ENCODE results near the gene RPS15.

RPS15 gene

DNA sequence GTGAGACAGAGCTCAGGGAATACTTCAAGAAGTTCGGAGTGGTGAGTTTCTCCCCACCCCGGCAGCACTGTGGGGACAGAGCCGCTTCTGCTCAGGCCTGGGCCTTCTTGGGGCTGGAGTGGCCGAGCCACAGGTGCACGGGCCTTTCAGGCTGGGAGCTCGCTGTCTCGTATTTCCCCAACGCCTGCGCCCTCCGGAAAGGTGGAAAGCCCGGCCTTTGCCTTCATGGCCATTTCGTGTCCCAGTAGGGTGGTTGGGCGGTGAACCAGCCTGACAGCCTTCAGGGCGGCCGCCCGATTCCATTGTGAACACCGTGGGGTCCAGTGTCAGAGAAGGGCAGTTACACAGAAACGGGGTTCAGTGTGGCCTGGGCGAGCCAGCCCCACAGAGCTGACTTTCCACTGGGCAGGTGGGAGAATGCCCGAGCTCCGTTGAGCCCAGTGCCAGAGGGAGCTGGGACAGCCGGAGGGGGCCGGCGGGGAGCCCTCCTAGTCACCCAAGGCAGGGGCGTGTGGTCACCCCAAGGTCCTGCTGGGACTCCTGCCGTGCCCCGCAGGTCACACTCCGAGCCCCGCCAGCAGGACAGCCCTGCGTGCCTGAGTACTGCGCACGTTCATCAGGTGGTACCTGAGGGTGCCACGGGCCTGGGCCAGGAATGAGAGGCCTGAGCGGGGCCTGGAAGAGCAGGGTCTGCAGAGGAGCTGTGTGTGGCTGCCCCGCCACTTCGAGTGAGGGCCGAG, 16.8 kb upstream of the RPS15 start:
- H3K4me3 ChIP-seq (ENCODE audit: low read depth, low read length, poor library complexity, severe bottlenecking), result no peak overlapping the region
- no peaks in the 10 kb centered on the region for H4K20me1 ChIP-seq (ENCODE audit: insufficient read depth, low read length)
- H3K9ac ChIP-seq (ENCODE audit: low read length), result no peak overlapping the region
- H3K9me3 ChIP-seq (ENCODE audit: low read length), result no peaks in the 10 kb centered on the region
- no peaks in the 10 kb centered on the region for H3K27me3 ChIP-seq (ENCODE audit: insufficient read depth, low read length)
- no peak overlapping the region for H3K4me2 ChIP-seq (ENCODE audit: low read length)
- no peak overlapping the region for H2AFZ ChIP-seq (ENCODE audit: low read length)
- no peak overlapping the region for H3K27ac ChIP-seq (ENCODE audit: low read depth, low read length, poor library complexity, severe bottlenecking)
- H3K79me2 ChIP-seq (ENCODE audit: insufficient read depth, low read length), result peaks cover 26% of the 10 kb centered on the region
- H3K36me3 ChIP-seq (ENCODE audit: insufficient read depth, low read length), result peaks cover 97% of the 10 kb centered on the region
- no peak for TF ChIP-seq EZH2 (IDR thresholded peaks at IDR 0.05; ENCODE audit: borderline replicate concordance, low read length)
- TF ChIP-seq, protein P1, sequence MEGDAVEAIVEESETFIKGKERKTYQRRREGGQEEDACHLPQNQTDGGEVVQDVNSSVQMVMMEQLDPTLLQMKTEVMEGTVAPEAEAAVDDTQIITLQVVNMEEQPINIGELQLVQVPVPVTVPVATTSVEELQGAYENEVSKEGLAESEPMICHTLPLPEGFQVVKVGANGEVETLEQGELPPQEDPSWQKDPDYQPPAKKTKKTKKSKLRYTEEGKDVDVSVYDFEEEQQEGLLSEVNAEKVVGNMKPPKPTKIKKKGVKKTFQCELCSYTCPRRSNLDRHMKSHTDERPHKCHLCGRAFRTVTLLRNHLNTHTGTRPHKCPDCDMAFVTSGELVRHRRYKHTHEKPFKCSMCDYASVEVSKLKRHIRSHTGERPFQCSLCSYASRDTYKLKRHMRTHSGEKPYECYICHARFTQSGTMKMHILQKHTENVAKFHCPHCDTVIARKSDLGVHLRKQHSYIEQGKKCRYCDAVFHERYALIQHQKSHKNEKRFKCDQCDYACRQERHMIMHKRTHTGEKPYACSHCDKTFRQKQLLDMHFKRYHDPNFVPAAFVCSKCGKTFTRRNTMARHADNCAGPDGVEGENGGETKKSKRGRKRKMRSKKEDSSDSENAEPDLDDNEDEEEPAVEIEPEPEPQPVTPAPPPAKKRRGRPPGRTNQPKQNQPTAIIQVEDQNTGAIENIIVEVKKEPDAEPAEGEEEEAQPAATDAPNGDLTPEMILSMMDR (IDR thresholded peaks at IDR 0.05; ENCODE audit: low read length), result no peak
- H3K9me2 ChIP-seq (ENCODE audit: low read depth, low read length), result no peaks in the 10 kb centered on the region
- H3K4me1 ChIP-seq (ENCODE audit: insufficient read depth, low read length, severe bottlenecking), result no peaks in the 10 kb centered on the region
- H3F3A ChIP-seq (ENCODE audit: insufficient read depth, low read length), result no peaks in the 10 kb centered on the region

GRCh38 chr19:1421958-1422305, 16.3 kb upstream of the RPS15 start:
- Histone ChIP-seq H3K4me1 (ENCODE audit: insufficient read depth, low read length, severe bottlenecking) (no peaks in the 10 kb centered on the region), H3K27ac (ENCODE audit: low read depth, low read length, poor library complexity, severe bottlenecking) (no peak overlapping the region), H3K9me2 (ENCODE audit: low read depth, low read length) (no peaks in the 10 kb centered on the region), H3K9ac (ENCODE audit: low read length) (no peak overlapping the region), H3F3A (ENCODE audit: insufficient read depth, low read length) (no peaks in the 10 kb centered on the region), H3K4me2 (ENCODE audit: low read length) (no peak overlapping the region), H3K36me3 (ENCODE audit: insufficient read depth, low read length) (peaks cover 97% of the 10 kb centered on the region), H3K4me3 (ENCODE audit: low read depth, low read length, poor library complexity, severe bottlenecking) (no peak overlapping the region), H3K9me3 (ENCODE audit: low read length) (no peaks in the 10 kb centered on the region), H2AFZ (ENCODE audit: low read length) (no peak overlapping the region), H3K27me3 (ENCODE audit: insufficient read depth, low read length) (no peaks in the 10 kb centered on the region), H3K79me2 (ENCODE audit: insufficient read depth, low read length) (peaks cover 21% of the 10 kb centered on the region), H4K20me1 (ENCODE audit: insufficient read depth, low read length) (no peaks in the 10 kb centered on the region)
- TF ChIP-seq, protein P1 (IDR thresholded peaks at IDR 0.05; ENCODE audit: low read length), result no peak
- TF ChIP-seq EZH2 (IDR thresholded peaks at IDR 0.05; ENCODE audit: borderline replicate concordance, low read length), result no peak

DNA sequence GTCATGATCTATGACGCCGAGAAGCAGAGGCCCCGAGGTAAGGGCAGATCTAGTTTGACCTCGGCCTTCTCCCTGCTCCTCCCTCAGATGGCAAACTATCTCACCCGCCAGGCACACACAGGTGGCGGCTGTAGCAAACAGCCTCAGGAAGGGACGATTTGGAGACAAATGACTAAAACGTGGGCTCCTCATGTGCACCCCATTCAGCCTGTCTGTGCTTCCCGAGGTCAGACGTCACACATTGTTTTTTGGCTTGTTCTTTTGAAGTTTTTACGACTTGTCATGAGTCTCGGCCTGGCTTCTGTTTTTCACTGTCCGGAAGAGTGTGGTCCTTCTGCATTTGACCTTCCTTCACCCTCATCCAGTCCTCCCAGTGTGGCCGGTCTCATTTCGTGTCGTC, 15.8 kb upstream of the RPS15 start:
- Histone ChIP-seq H3K9ac (ENCODE audit: low read length) (no peak overlapping the region), H3F3A (ENCODE audit: insufficient read depth, low read length) (no peaks in the 10 kb centered on the region), H3K4me3 (ENCODE audit: low read depth, low read length, poor library complexity, severe bottlenecking) (no peak overlapping the region), H3K36me3 (ENCODE audit: insufficient read depth, low read length) (peaks cover 97% of the 10 kb centered on the region), H3K27ac (ENCODE audit: low read depth, low read length, poor library complexity, severe bottlenecking) (no peak overlapping the region), H4K20me1 (ENCODE audit: insufficient read depth, low read length) (no peaks in the 10 kb centered on the region), H3K9me2 (ENCODE audit: low read depth, low read length) (no peaks in the 10 kb centered on the region), H2AFZ (ENCODE audit: low read length) (no peak overlapping the region), H3K4me1 (ENCODE audit: insufficient read depth, low read length, severe bottlenecking) (no peaks in the 10 kb centered on the region), H3K9me3 (ENCODE audit: low read length) (no peaks in the 10 kb centered on the region), H3K79me2 (ENCODE audit: insufficient read depth, low read length) (peaks cover 17% of the 10 kb centered on the region), H3K4me2 (ENCODE audit: low read length) (no peak overlapping the region), H3K27me3 (ENCODE audit: insufficient read depth, low read length) (no peaks in the 10 kb centered on the region)
- TF ChIP-seq EZH2 (IDR thresholded peaks at IDR 0.05; ENCODE audit: borderline replicate concordance, low read length), result no peak
- TF ChIP-seq, protein P1 (IDR thresholded peaks at IDR 0.05; ENCODE audit: low read length), result no peak
